Measurements from ENCODE around the gene SYT1.

The SYT1 gene

DNA sequence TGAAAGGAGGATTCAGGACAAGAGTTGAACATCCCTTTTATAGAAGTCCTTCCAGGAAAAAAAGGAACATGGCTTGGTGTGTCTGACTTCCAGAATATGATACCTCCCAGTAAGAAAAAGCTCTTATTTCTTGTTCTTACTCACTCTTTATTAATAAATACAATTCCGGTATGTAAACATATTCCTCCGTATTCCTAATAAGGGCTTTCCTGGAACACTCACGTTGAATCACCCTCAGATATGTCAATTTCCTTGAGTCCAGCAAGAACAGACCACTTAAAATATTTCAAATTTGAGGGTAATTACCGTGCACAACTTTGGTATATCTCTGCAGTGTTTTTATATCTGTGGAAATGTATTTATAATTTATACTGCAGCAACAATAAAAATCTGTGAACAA lies 385.6 kb downstream of the SYT1 start:
- Histone ChIP-seq H3K27ac (ENCODE audit: low read depth, low read length) (no peak overlapping the region), H3K4me1 (ENCODE audit: control insufficient read depth, insufficient read depth, low read length) (peaks cover 14% of the 10 kb centered on the region; the same call in 1 of the 2 replicates), H3K9ac (ENCODE audit: low read length) (no peak overlapping the region), H3K9me3 (ENCODE audit: control insufficient read depth, insufficient read depth, low read depth, low read length) (peaks cover 6% of the 10 kb centered on the region), H3K36me3 (ENCODE audit: control insufficient read depth, insufficient read depth, low read length) (peaks cover 6% of the 10 kb centered on the region; the same call in 1 of the 2 replicates), H3K27me3 (ENCODE audit: control insufficient read depth, insufficient read depth, low read length) (no peaks in the 10 kb centered on the region), H3K4me3 (ENCODE audit: low read depth, low read length) (no peak overlapping the region)

DNA sequence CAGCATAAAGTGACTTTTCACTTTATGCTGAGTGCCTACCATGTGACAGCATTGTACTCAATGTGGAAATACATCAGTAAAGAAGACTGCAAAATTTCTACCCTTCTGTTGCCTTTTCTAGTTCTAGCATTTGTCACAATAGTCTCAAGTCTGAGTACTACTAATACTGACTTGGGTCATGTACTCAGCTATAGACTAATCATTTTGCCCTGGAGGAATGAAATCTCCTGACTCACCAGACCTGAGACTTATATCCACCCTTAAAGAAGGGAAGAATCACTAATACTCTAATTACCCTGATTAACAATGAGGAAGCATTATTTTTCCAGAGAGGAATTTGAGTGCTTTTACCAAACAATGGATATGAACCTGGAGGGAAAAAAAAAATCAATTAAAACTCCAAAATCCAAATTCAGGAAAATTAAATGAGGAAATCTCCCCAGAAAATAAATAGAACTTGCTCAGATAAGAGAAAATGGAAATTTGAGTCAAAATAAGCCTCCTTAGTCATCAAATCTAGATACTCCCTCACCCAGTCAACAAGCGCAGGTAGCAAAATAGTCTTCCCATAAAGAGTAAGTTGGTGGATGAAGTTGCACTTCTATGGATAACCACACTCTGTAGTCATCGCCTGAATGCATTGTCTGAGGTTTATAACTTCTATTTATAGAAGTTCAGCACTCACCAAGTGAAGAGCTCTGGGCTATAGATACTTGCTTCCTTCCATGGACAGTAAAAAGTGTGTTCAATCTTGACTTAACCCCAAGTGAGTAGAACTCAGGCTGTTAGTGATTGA lies 386.6 kb downstream of the SYT1 start:
- H3K27me3 ChIP-seq (ENCODE audit: control insufficient read depth, insufficient read depth, low read length) = no peaks in the 10 kb centered on the region
- H3K4me3 ChIP-seq (ENCODE audit: low read depth, low read length) = no peak overlapping the region
- H3K4me1 ChIP-seq (ENCODE audit: control insufficient read depth, insufficient read depth, low read length) = peaks cover 14% of the 10 kb centered on the region; the same call in 1 of the 2 replicates
- H3K27ac ChIP-seq (ENCODE audit: low read depth, low read length) = no peak overlapping the region
- peaks cover 6% of the 10 kb centered on the region; the same call in 1 of the 2 replicates for H3K36me3 ChIP-seq (ENCODE audit: control insufficient read depth, insufficient read depth, low read length)
- H3K9ac ChIP-seq (ENCODE audit: low read length) = no peak overlapping the region
- H3K9me3 ChIP-seq (ENCODE audit: control insufficient read depth, insufficient read depth, low read depth, low read length) = peaks cover 6% of the 10 kb centered on the region

DNA sequence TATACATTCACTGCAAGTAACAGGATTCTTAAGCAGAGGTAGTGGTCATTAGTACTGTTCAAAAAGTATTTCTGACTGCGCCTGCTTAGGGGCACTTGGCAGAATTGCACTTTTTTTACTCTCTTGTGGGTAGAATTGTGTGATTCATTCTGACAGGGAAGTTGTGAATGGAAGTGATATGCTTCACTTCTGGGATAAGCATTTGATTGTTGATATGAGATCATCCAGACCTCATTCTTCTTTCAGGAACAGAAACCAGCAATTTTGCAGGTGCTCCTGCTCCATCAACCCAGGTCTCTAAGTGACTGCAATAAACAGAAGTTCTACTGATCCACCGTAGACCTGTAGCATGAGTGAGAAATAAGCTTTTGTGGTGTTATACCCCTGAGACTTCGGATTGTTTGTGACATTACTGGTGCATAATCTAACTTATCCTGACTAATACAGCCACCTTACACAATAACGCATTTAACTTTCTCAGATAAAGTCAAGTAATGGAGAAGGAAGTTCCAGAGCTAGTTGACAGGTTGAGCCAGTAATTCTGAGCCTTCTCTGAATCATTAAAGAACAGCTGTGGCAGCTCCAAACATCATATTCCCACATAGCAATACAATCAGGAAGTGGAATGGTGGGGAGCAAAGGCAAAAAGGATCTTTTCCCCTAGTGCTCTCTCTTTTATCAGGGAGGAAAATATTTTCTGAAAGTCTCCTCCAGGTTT lies 387.9 kb downstream of the SYT1 start:
- peaks cover 6% of the 10 kb centered on the region; the same call in 1 of the 2 replicates for H3K36me3 ChIP-seq (ENCODE audit: control insufficient read depth, insufficient read depth, low read length)
- H3K4me3 ChIP-seq (ENCODE audit: low read depth, low read length) = no peak overlapping the region
- H3K4me1 ChIP-seq (ENCODE audit: control insufficient read depth, insufficient read depth, low read length) = peaks cover 9% of the 10 kb centered on the region; the same call in 1 of the 2 replicates
- peaks cover 6% of the 10 kb centered on the region for H3K9me3 ChIP-seq (ENCODE audit: control insufficient read depth, insufficient read depth, low read depth, low read length)
- no peak overlapping the region for H3K9ac ChIP-seq (ENCODE audit: low read length)
- no peaks in the 10 kb centered on the region for H3K27me3 ChIP-seq (ENCODE audit: control insufficient read depth, insufficient read depth, low read length)
- H3K27ac ChIP-seq (ENCODE audit: low read depth, low read length) = no peak overlapping the region

DNA sequence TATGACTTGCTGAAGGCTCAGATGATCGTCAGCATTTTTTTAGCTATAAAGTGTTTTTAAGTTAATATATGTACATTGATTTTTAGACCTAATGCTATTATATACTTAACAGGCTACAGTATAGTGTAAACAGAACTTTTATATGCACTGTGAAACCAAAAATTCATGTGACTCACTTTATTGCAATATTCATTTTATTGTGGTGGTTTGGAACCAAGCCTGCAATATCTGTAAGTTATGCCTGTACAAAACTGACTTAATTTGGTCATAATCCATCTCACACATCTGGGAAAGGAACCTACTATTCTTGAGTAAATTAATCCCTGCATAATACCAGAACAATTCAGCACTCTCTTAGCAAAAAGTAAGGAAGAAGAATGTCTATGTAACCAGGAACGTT lies 390.7 kb downstream of the SYT1 start:
- no peak overlapping the region for H3K9ac ChIP-seq (ENCODE audit: low read length)
- no peak overlapping the region for H3K27ac ChIP-seq (ENCODE audit: low read depth, low read length)
- H3K4me3 ChIP-seq (ENCODE audit: low read depth, low read length) = no peak overlapping the region
- no peaks in the 10 kb centered on the region for H3K27me3 ChIP-seq (ENCODE audit: control insufficient read depth, insufficient read depth, low read length)
- H3K9me3 ChIP-seq (ENCODE audit: control insufficient read depth, insufficient read depth, low read depth, low read length) = peaks cover 6% of the 10 kb centered on the region
- no peaks in the 10 kb centered on the region for H3K4me1 ChIP-seq (ENCODE audit: control insufficient read depth, insufficient read depth, low read length)
- H3K36me3 ChIP-seq (ENCODE audit: control insufficient read depth, insufficient read depth, low read length) = peaks cover 6% of the 10 kb centered on the region; the same call in 1 of the 2 replicates

DNA sequence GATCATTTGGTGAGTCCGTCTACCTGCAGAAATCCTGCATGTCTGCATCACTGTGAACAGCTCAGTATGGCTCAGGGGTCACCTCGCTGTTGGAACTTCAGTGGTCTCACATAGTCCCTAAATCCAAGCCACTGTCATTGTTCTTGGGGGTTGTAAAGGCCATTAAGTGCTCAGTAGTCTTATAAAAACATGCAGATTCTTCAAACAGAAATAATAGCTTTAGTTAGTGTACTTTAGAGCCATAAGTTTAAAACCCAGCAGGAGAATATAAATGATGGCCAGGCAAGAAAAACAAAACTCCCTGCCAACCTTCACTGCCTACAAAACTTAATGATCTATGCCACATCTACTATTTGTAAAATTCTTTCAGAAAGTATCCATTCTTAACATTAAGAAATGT lies 396.3 kb downstream of the SYT1 start:
- Histone ChIP-seq H3K9me3 (ENCODE audit: control insufficient read depth, insufficient read depth, low read depth, low read length) (no peaks in the 10 kb centered on the region), H3K4me1 (ENCODE audit: control insufficient read depth, insufficient read depth, low read length) (no peaks in the 10 kb centered on the region), H3K9ac (ENCODE audit: low read length) (no peak overlapping the region), H3K27ac (ENCODE audit: low read depth, low read length) (no peak overlapping the region), H3K36me3 (ENCODE audit: control insufficient read depth, insufficient read depth, low read length) (no peaks in the 10 kb centered on the region), H3K27me3 (ENCODE audit: control insufficient read depth, insufficient read depth, low read length) (no peaks in the 10 kb centered on the region), H3K4me3 (ENCODE audit: low read depth, low read length) (no peak overlapping the region)

DNA sequence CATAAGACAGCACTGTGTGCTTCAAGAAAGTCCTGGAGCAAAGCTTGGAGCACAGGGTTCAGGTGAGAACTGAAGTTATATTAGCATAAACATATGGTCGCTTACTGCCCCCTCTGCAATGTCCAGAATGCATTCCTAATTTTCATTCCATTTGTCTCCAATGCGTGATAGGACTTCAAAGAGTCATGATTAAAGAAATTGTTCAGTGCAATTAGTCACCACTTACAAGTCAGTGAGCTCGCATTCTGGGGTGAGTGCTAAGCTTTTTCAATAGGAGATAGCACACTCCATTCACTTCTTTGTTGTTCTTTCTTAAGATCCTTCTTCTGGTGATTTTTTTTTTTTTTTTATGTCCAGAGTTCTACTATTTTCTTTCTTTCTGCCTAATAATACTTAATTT lies 398.4 kb downstream of the SYT1 start:
- no peaks in the 10 kb centered on the region for H3K4me1 ChIP-seq (ENCODE audit: control insufficient read depth, insufficient read depth, low read length)
- no peak overlapping the region for H3K9ac ChIP-seq (ENCODE audit: low read length)
- no peaks in the 10 kb centered on the region for H3K27me3 ChIP-seq (ENCODE audit: control insufficient read depth, insufficient read depth, low read length)
- H3K36me3 ChIP-seq (ENCODE audit: control insufficient read depth, insufficient read depth, low read length) = no peaks in the 10 kb centered on the region
- no peak overlapping the region for H3K4me3 ChIP-seq (ENCODE audit: low read depth, low read length)
- H3K9me3 ChIP-seq (ENCODE audit: control insufficient read depth, insufficient read depth, low read depth, low read length) = no peaks in the 10 kb centered on the region
- no peak overlapping the region for H3K27ac ChIP-seq (ENCODE audit: low read depth, low read length)

DNA sequence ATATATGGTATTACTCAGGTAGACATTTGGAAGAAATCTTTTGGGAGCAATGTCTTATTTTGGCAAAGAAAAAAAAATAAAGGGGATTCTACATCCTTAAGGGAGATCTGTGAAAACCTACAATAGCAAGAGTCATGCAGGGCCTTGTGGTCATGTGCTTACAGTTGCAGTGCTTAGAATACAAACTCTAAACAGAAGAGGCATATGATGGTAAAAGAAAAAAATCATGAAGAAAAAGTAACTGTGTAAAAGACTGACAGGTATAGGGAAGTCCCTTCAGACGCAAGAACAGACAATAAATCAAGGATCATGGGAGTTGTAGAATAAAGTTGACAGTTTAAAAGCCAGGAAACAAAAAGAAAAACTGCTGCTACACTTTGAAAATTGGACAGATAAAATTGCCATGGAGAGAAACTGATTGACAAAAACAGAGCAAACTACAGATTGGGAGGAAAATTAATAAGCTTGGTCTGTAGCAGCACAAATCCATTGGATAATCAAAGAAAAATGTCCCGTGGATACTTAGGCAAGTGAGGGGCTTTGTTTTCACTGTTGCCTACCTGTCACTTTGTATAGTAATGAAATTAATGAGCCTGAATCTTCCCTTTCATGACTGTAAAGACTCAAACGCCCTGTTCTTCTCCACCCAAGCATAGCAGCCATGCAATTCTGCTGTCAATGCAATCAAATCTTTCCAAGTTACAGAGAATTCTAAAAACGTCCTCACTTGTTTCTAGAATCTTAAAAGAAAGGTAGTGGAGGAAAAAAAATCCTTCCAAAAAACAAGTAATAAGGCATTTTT lies 402.0 kb downstream of the SYT1 start:
- Histone ChIP-seq H3K4me3 (ENCODE audit: low read depth, low read length) (no peak overlapping the region), H3K27me3 (ENCODE audit: control insufficient read depth, insufficient read depth, low read length) (no peaks in the 10 kb centered on the region), H3K36me3 (ENCODE audit: control insufficient read depth, insufficient read depth, low read length) (no peaks in the 10 kb centered on the region), H3K9me3 (ENCODE audit: control insufficient read depth, insufficient read depth, low read depth, low read length) (no peaks in the 10 kb centered on the region), H3K4me1 (ENCODE audit: control insufficient read depth, insufficient read depth, low read length) (no peaks in the 10 kb centered on the region), H3K9ac (ENCODE audit: low read length) (no peak overlapping the region), H3K27ac (ENCODE audit: low read depth, low read length) (no peak overlapping the region)

DNA sequence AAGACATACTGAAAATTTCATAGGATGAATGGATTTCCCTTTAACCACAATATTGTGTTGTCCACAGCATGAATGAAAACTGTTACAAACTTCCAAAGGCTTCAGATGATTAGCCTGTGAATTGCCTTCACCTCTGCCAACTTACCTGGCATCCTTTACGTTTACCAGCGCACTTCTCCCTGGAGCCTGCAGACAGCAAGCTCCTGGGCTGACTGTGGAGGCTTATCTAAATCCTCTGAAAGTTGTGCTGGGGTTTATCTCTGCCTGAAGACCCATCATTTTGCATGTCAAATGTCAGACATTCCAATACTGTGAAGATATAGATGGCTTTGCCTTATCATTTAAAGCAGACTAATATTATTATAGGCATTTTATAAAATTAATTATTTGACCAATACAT lies 403.0 kb downstream of the SYT1 start:
- Histone ChIP-seq H3K4me1 (ENCODE audit: control insufficient read depth, insufficient read depth, low read length) (no peaks in the 10 kb centered on the region), H3K9me3 (ENCODE audit: control insufficient read depth, insufficient read depth, low read depth, low read length) (no peaks in the 10 kb centered on the region), H3K36me3 (ENCODE audit: control insufficient read depth, insufficient read depth, low read length) (no peaks in the 10 kb centered on the region), H3K9ac (ENCODE audit: low read length) (no peak overlapping the region), H3K27me3 (ENCODE audit: control insufficient read depth, insufficient read depth, low read length) (no peaks in the 10 kb centered on the region), H3K4me3 (ENCODE audit: low read depth, low read length) (no peak overlapping the region), H3K27ac (ENCODE audit: low read depth, low read length) (no peak overlapping the region)

DNA sequence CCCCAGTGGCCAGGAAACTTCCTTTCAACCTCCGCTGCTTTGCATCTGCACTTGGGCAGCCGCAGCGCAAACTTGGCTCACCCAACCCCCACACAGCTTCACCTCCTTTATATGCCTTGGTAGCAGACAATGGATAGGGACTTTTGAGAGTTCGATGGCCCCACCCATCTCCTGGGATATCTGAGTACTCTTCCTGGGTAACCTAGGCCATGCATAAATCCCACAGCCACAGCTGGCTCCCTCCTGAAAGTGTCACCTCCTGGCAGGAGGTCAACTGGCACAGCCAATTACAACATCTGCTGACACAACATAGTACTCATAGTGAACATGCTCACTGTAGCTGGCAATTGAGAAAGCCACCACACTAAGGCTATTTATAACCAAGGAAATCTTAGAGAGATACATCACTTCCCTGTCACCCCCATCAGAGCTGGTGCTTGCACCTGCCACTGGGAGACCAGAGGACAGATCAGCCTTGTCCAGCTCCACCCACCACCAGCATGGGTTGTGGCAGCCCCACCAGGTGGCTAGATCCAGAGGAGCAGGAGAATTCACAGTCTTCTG lies 410.0 kb downstream of the SYT1 start:
- no peak overlapping the region for H3K4me3 ChIP-seq (ENCODE audit: low read depth, low read length)

DNA sequence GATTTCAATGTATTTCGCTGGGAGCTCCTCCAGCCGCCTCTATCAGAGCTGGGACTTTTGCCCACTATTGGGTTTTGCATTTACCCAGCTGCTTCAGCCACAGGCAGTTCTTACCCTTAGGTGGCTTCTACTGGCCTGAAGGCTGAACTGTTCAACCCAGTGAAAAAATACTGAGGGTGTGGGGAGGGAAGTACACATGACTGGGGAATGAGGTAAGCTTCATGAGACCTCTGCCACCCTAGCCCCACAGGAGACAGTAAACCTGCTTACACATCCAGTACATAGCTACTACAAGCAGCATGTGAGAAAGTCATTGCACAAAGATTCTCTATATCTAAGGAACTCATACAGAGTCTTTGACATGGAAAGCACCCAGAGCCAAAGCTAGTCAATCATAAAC lies 411.1 kb downstream of the SYT1 start:
- H3K9ac ChIP-seq (ENCODE audit: low read length) = no peak overlapping the region
- H3K9me3 ChIP-seq (ENCODE audit: control insufficient read depth, insufficient read depth, low read depth, low read length) = no peaks in the 10 kb centered on the region
- no peaks in the 10 kb centered on the region for H3K27me3 ChIP-seq (ENCODE audit: control insufficient read depth, insufficient read depth, low read length)
- no peaks in the 10 kb centered on the region for H3K36me3 ChIP-seq (ENCODE audit: control insufficient read depth, insufficient read depth, low read length)
- no peak overlapping the region for H3K4me3 ChIP-seq (ENCODE audit: low read depth, low read length)
- no peak overlapping the region for H3K27ac ChIP-seq (ENCODE audit: low read depth, low read length)
- H3K4me1 ChIP-seq (ENCODE audit: control insufficient read depth, insufficient read depth, low read length) = peaks cover 8% of the 10 kb centered on the region; the same call in 1 of the 2 replicates

More for the DNA sequence above, 410.0 kb downstream of the SYT1 start:
- H3K9me3 ChIP-seq (ENCODE audit: control insufficient read depth, insufficient read depth, low read depth, low read length) = no peaks in the 10 kb centered on the region
- no peak overlapping the region for H3K9ac ChIP-seq (ENCODE audit: low read length)
- peaks cover 8% of the 10 kb centered on the region; the same call in 1 of the 2 replicates for H3K4me1 ChIP-seq (ENCODE audit: control insufficient read depth, insufficient read depth, low read length)
- H3K36me3 ChIP-seq (ENCODE audit: control insufficient read depth, insufficient read depth, low read length) = no peaks in the 10 kb centered on the region
- H3K27me3 ChIP-seq (ENCODE audit: control insufficient read depth, insufficient read depth, low read length) = no peaks in the 10 kb centered on the region
- H3K27ac ChIP-seq (ENCODE audit: low read depth, low read length) = no peak overlapping the region
